ENCODE measurements around the gene GORAB.

- TF ChIP-seq MAFK (IDR thresholded peaks at IDR 0.05; ENCODE audit: low read depth, low read length) (no peak), CTCF (conservative IDR thresholded peaks at IDR 0.05; ENCODE audit: low read depth, low read length) (no peak), POLR2A (IDR thresholded peaks at IDR 0.05; ENCODE audit: low read depth, low read length) (no peak), ELK1 (IDR thresholded peaks at IDR 0.05; ENCODE audit: borderline replicate concordance, low read depth, low read length) (no peak)
These were observed 46.4 kb downstream of the GORAB start for GRCh38 chr1:170578359-170578758.
